HG02973 (cell line): ENCODE data around the gene RHBDF2.

Experiments used
- ATAC-seq: cut with Tn5 transposase; IDR thresholded peaks from one replicate; pipeline ENCODE4 v1.9.1; 2021; ENCODE audit warnings: moderate library complexity; ENCODE audit not compliant: unreplicated experiment

The RHBDF2 gene

GRCh38 chr17:76501018-76501826 lies at the start of gene RHBDF2:
Gene RHBDF2, minus strand, starts transcription at chr17:76501423. Its CDS starts 19,899 bp downstream, at chr17:76481524.
- peak; percentile 65 for ATAC-seq

GRCh38 chr17:76549539-76549938 lies 48.3 kb upstream of the RHBDF2 start:
- ATAC-seq, result no peak

GRCh38 chr17:76549215-76549518 lies 47.9 kb upstream of the RHBDF2 start:
- ATAC-seq, result no peak

- ATAC-seq, result no peak
Measured at GRCh38 chr17:76548378-76549214, 47.4 kb upstream of the RHBDF2 start.

GRCh38 chr17:76547642-76548202 lies 46.5 kb upstream of the RHBDF2 start:
- no peak for ATAC-seq

- ATAC-seq, result no peak
Measured at GRCh38 chr17:76547183-76547641, 46.0 kb upstream of the RHBDF2 start.

- no peak for ATAC-seq
Measured at GRCh38 chr17:76546556-76547182, 45.4 kb upstream of the RHBDF2 start.

- no peak for ATAC-seq
Measured at GRCh38 chr17:76545918-76546555, 44.8 kb upstream of the RHBDF2 start.

GRCh38 chr17:76544546-76545365 lies 43.5 kb upstream of the RHBDF2 start:
- ATAC-seq, result no peak

- ATAC-seq, result no peak
Measured at GRCh38 chr17:76543826-76544545, 42.8 kb upstream of the RHBDF2 start.

- ATAC-seq, result no peak
Measured at GRCh38 chr17:76543482-76543825, 42.2 kb upstream of the RHBDF2 start.

GRCh38 chr17:76542984-76543383 lies 41.8 kb upstream of the RHBDF2 start:
- ATAC-seq, result no peak

GRCh38 chr17:76542566-76542971 lies 41.3 kb upstream of the RHBDF2 start:
- ATAC-seq, result no peak

GRCh38 chr17:76541739-76542454 lies 40.7 kb upstream of the RHBDF2 start:
- ATAC-seq, result no peak

- ATAC-seq, result no peak
Measured at GRCh38 chr17:76540381-76541300, 39.4 kb upstream of the RHBDF2 start.

- no peak for ATAC-seq
Measured at GRCh38 chr17:76539631-76540271, 38.5 kb upstream of the RHBDF2 start, which contains the start of gene PRCD. Gene PRCD, plus strand, starts transcription at chr17:76540044. Its CDS starts 98 bp downstream, at chr17:76540142.

- ATAC-seq, result no peak
Measured at GRCh38 chr17:76538941-76539570, 37.8 kb upstream of the RHBDF2 start.
